ENCODE measurements around the gene TTC8.
A peak's percentile ranks its signal among the peaks of the same experiment; 100 is the strongest.

- TF ChIP-seq CTCF (IDR thresholded peaks at IDR 0.05), result peak; percentile 26 to 64 (median 49)
- TF ChIP-seq POLR2A (IDR thresholded peaks at IDR 0.05), result no peak
- TF ChIP-seq POLR2AphosphoS5 (IDR thresholded peaks at IDR 0.05), result peak; percentile 12
Measured at GRCh38 chr14:88868558-88869159, 44.2 kb downstream of the TTC8 start.
